ENCODE results near the gene IRF2BP2.

IRF2BP2 gene

GRCh38 chr1:234572966-234573365 is 37.0 kb downstream of the IRF2BP2 start:
- no peak overlapping the region for H3K4me3 ChIP-seq (ENCODE audit: low read depth, low read length)
- 0 out of 2 replicates have a peak, but pooled peaks cover 3% of the 10 kb centered on the region for H3K4me1 ChIP-seq (ENCODE audit: control insufficient read depth, insufficient read depth, low read length)
- CTCF ChIA-PET, result interaction anchor here (1.5 kb wide), 1 partner anchor 74 kb away, joined by 6 read pairs; no protein-coding TSS in a partner anchor
- H3K36me3 ChIP-seq (ENCODE audit: control insufficient read depth in 2 of 2, insufficient read depth in 1 of 2, low read length in 2 of 2), result no peaks in the 10 kb centered on the region
- TF ChIP-seq ZNF112 (tag by site-specific recombination; IDR thresholded peaks at IDR 0.05) (no peak), ZIC2 (tag by site-specific recombination; IDR thresholded peaks at IDR 0.05) (no peak), ZNF830 (tag by site-specific recombination; IDR thresholded peaks at IDR 0.05; ENCODE audit: low read depth) (no peak), ZNF670 (tag by site-specific recombination; IDR thresholded peaks at IDR 0.05; ENCODE audit: low read depth) (no peak), ZNF146 (tag by site-specific recombination; IDR thresholded peaks at IDR 0.05) (no peak), ZBTB10 (tag by site-specific recombination; IDR thresholded peaks at IDR 0.05) (no peak), ZNF843 (tag by site-specific recombination; IDR thresholded peaks at IDR 0.05) (no peak), TRIM28 (IDR thresholded peaks at IDR 0.05; ENCODE audit: borderline replicate concordance, low read length) (no peak), ZNF521 (tag by site-specific recombination; IDR thresholded peaks at IDR 0.05) (no peak)
- H3K27ac ChIP-seq (ENCODE audit: extremely low read depth, low read depth, low read length), result no peak overlapping the region
- POLR2A ChIA-PET, result no interaction called here
- H3K9me3 ChIP-seq (ENCODE audit: control insufficient read depth, insufficient read depth, low read depth, low read length), result no peaks in the 10 kb centered on the region

DNA sequence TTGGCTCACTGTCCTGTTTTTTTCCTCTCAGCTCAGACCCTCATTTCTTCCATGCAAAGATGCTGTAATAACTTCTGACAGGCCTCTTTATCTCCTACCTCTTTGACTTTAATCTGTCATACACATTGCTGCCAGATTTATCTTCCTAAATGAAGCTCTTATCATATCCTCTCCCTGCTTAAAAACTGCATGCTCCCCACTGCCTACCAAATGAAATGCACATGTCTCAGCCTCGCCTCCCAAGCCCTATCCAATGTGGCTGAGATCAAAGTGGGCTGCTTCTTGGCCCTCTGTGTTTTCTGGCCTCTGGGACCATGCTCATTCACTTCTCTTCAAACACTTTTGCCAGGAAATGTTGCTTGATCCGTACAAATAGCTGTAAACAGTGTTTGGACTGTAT is 38.3 kb downstream of the IRF2BP2 start:
- TF ChIP-seq, protein P1, sequence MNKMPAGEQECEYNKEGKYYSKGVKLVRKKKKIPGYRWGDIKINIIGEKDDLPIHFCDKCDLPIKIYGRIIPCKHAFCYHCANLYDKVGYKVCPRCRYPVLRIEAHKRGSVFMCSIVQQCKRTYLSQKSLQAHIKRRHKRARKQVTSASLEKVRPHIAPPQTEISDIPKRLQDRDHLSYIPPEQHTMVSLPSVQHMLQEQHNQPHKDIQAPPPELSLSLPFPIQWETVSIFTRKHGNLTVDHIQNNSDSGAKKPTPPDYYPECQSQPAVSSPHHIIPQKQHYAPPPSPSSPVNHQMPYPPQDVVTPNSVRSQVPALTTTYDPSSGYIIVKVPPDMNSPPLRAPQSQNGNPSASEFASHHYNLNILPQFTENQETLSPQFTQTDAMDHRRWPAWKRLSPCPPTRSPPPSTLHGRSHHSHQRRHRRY (tag by site-specific recombination; IDR thresholded peaks at IDR 0.05), result no peak
- TF ChIP-seq ZNF354C (tag by site-specific recombination; IDR thresholded peaks at IDR 0.05; ENCODE audit: borderline replicate concordance, low read depth), result no peak
- TF ChIP-seq ZNF24 (tag by site-specific recombination; IDR thresholded peaks at IDR 0.05), result no peak
- TF ChIP-seq ZNF404 (tag by site-specific recombination; IDR thresholded peaks at IDR 0.05), result no peak
- no peak for TF ChIP-seq OVOL3 (tag by site-specific recombination; IDR thresholded peaks at IDR 0.05)
- TF ChIP-seq, protein P2, sequence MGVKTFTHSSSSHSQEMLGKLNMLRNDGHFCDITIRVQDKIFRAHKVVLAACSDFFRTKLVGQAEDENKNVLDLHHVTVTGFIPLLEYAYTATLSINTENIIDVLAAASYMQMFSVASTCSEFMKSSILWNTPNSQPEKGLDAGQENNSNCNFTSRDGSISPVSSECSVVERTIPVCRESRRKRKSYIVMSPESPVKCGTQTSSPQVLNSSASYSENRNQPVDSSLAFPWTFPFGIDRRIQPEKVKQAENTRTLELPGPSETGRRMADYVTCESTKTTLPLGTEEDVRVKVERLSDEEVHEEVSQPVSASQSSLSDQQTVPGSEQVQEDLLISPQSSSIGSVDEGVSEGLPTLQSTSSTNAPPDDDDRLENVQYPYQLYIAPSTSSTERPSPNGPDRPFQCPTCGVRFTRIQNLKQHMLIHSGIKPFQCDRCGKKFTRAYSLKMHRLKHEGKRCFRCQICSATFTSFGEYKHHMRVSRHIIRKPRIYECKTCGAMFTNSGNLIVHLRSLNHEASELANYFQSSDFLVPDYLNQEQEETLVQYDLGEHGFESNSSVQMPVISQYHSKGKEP (tag by site-specific recombination; IDR thresholded peaks at IDR 0.05), result no peak
- TF ChIP-seq ZNF501 (tag by site-specific recombination; IDR thresholded peaks at IDR 0.05), result no peak
- no peak for TF ChIP-seq ZXDB (tag by site-specific recombination; IDR thresholded peaks at IDR 0.05)
- no peak for TF ChIP-seq ZBTB11 (tag by site-specific recombination; conservative IDR thresholded peaks at IDR 0.05; ENCODE audit: low read depth)
- TF ChIP-seq ZNF184 (tag by site-specific recombination; IDR thresholded peaks at IDR 0.05), result no peak
- no peak for TF ChIP-seq ELK4 (IDR thresholded peaks at IDR 0.05; ENCODE audit: borderline replicate concordance, low read depth, low read length)
- H3K9me3 ChIP-seq (ENCODE audit: control insufficient read depth, insufficient read depth, low read depth, low read length), result no peaks in the 10 kb centered on the region
- 0 out of 2 replicates have a peak, but pooled peaks cover 3% of the 10 kb centered on the region for H3K4me1 ChIP-seq (ENCODE audit: control insufficient read depth, insufficient read depth, low read length)
- ChIA-PET CTCF (interaction anchor here (0.6 to 1.5 kb wide), 4 partner anchors 24 to 453 kb away, joined by 3 to 6 read pairs (median 4); no protein-coding TSS in a partner anchor), POLR2A (no interaction called here)
- no peaks in the 10 kb centered on the region for H3K36me3 ChIP-seq (ENCODE audit: control insufficient read depth in 2 of 2, insufficient read depth in 1 of 2, low read length in 2 of 2)
- H3K27ac ChIP-seq (ENCODE audit: extremely low read depth, low read depth, low read length), result no peak overlapping the region
- no peak overlapping the region for H3K4me3 ChIP-seq (ENCODE audit: low read depth, low read length)

Measured in HEK293 (cell line).